ENCODE results near the gene MR1. TPM values are rescaled to one million over a fixed set of nuclear protein-coding genes. Genes with fewer than 3 reads are reported as not detected.
A peak's percentile ranks its signal among the peaks of the same experiment; 100 is the strongest.

MR1 gene
- total and polyA plus RNA-seq, 2 of the 13 experiments (the other 11 are each of a cell fraction or from before 2014, with no cell fraction given), result 7.7 to 10.4 TPM

GRCh38 chr1:181088079-181089016 is 54.6 kb downstream of the MR1 start, which contains the start of gene IER5 (continued):
- TF ChIP-seq ZNF180 (CRISPR knock-in tag; IDR thresholded peaks at IDR 0.05; ENCODE audit: borderline replicate concordance, low read depth) (0 out of 2 replicates have a peak, but pooled peaks have one; percentile 38), BATF2 (CRISPR knock-in tag; IDR thresholded peaks at IDR 0.05) (no peak), ZBTB42 (CRISPR knock-in tag; IDR thresholded peaks at IDR 0.05) (no peak; the same call in 1 of the 2 replicates), ZNF552 (CRISPR knock-in tag; IDR thresholded peaks at IDR 0.05; ENCODE audit: borderline replicate concordance) (peak; percentile 30; the same call in 1 of the 2 replicates), ZFP36 (IDR thresholded peaks at IDR 0.05; ENCODE audit: borderline replicate concordance, low read depth, low read length, partially characterized antibody) (no peak), ZNF598 (CRISPR knock-in tag; IDR thresholded peaks at IDR 0.05; ENCODE audit: borderline replicate concordance) (peak; percentile 82; the same call in 1 of the 2 replicates), ISX (CRISPR knock-in tag; conservative IDR thresholded peaks at IDR 0.05) (no peak), ZNF724P (CRISPR knock-in tag; IDR thresholded peaks at IDR 0.05; ENCODE audit: borderline replicate concordance) (peak; percentile 67; the same call in 1 of the 2 replicates), PRMT3 (CRISPR knock-in tag; IDR thresholded peaks at IDR 0.05; ENCODE audit: borderline replicate concordance, low read depth) (peak; percentile 84; the same call in 1 of the 2 replicates), ZNF776 (CRISPR knock-in tag; IDR thresholded peaks at IDR 0.05) (no peak), RBM39 (IDR thresholded peaks at IDR 0.05; ENCODE audit: low read depth, low read length, poor library complexity, severe bottlenecking) (peak; percentile 97), ZNF468 (CRISPR knock-in tag; IDR thresholded peaks at IDR 0.05) (peak; percentile 25; the same call in 1 of the 2 replicates), MNT (IDR thresholded peaks at IDR 0.05) (peak; percentile 50; the same call in 1 of the 2 replicates), STAT6 (CRISPR knock-in tag; IDR thresholded peaks at IDR 0.05; ENCODE audit: borderline replicate concordance) (no peak), HES4 (CRISPR knock-in tag; IDR thresholded peaks at IDR 0.05; ENCODE audit: borderline replicate concordance) (peak; percentile 68; the same call in 1 of the 2 replicates), ZSCAN22 (CRISPR knock-in tag; IDR thresholded peaks at IDR 0.05) (no peak)
